HG02759 (cell line): ENCODE data around the gene EXOG.

ENCODE experiments used
- ATAC-seq: cut with Tn5 transposase; IDR thresholded peaks from one replicate; pipeline ENCODE4 v1.9.1; 2021; ENCODE audit warnings: mild to moderate bottlenecking, moderate library complexity; ENCODE audit not compliant: unreplicated experiment

The EXOG gene

DNA sequence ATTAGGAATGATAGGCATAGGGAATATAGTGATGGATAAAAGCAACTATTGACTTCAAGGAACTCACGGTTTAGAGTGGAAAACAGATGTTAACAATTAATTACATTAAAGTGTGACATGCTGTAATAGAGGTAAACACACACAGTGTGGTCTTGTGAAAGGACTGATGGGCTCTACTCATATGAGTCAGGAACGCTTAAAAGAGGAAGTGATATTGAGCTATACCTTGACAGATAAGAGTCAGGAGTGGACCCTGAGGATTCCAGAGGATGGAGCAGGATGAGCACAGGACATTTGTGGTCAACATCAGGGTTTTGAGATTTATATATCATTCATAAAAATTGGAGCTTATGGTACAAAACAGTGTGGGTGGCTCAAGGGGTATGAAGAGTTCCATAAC, 11.0 kb downstream of the EXOG start:
- peak; percentile 96 for ATAC-seq

DNA sequence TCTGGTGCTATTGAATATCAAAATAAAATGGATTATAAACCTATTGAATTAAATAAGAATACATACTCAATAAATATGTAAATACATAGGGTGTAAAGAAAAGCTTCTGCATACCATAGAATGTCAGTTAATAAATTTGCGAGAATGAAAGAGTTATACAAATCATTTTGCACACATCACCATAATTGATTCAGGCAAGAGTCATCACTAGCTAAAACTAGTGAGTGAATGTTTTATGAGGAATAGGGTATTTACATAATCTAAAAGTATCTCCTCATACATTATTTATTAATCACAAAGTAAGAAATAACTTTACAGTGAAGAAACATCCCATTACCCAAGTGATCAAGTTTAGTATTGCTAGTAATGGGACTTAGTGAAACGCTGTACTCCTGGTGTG, 13.6 kb downstream of the EXOG start:
- ATAC-seq = no peak

DNA sequence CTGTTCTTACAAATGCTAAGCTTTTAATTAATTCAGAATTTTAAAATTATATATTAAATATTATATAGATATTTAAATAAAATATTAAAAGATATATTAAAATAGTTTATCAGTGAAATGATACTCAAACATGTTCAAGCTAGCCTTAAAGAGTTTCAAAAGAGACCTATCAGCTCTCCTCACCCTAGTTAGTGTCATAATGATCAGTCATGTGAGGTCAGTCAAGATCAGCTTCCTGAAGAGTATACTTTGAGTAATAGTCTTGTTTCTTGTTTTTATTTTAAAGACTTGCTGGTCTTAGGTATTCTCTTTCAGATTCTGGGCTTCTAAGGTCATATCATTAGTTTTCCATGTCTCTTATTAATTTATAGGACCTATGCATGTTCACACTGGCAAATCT, 14.5 kb downstream of the EXOG start:
- ATAC-seq = no peak

GRCh38 chr3:38511546-38511945, 15.4 kb downstream of the EXOG start:
- no peak for ATAC-seq

DNA sequence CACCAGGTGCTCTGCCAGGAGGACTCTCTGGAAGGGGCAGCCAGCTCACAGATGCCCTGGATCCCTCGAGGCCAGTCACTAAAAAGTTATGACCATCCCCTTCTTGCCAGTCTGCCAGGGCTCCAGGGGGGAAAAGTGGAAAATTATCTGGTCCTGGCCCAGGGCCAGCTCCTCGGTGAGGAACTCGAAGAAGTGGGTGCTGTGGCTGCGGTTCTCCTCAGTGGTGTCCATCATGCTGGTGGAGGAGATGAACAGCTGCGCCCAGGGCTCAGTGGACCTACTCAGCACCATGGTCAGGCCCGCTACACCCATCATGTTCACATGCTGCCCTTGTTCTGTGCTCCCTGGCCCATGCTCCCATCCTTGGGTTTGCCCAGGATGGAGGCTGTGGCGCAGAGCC, 19.2 kb downstream of the EXOG start:
- no peak for ATAC-seq

GRCh38 chr3:38516669-38517068, 20.5 kb downstream of the EXOG start:
- no peak for ATAC-seq

GRCh38 chr3:38519000-38519399, 22.9 kb downstream of the EXOG start:
- ATAC-seq = no peak

DNA sequence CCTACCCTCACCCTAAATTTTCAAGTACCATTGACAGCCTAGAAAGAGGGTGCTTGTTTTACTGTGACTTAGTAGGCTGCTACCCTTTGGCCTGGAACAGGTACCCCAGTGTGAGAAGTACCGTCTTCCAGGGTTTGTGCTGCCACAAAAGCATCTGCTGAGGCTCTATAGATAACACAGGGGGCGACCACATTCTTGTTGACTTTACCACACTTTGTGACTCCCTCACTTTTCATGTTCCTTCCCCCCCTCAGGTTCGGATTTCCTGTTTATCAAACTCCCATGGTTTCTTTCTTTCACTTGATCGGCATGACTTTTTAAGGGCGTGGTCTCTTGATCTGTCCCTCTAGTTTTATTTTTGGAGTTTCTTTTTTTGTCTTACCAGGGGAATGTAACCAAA, 23.5 kb downstream of the EXOG start:
- no peak for ATAC-seq

GRCh38 chr3:38521391-38521987, 25.3 kb downstream of the EXOG start:
- peak; percentile 60 for ATAC-seq

- ATAC-seq = no peak
These were observed 25.9 kb downstream of the EXOG start for GRCh38 chr3:38522002-38522401.

- ATAC-seq = no peak
These were observed 28.1 kb downstream of the EXOG start for GRCh38 chr3:38524141-38524739.

- no peak for ATAC-seq
These were observed 30.7 kb downstream of the EXOG start for GRCh38 chr3:38526792-38527191.

GRCh38 chr3:38528457-38528856, 32.3 kb downstream of the EXOG start:
- ATAC-seq = no peak

DNA sequence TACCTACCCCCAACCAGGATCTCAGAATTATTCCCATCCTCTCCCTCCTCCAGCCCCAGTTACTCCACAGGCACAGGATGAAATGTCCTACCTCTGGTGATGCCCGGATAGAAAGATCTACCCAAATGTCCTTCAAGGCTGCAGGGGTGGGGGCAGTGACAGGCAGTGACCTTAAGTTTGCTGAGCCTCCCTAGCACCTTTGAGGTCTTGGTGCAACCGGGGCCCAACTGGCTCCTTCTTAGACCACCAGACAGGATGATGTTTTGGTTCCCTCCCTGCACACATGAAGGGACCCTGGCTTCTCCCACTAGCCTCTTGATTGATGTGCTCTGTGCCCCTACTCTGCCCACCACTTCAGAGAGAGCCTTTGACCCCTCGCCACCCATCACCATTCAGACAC, 36.4 kb downstream of the EXOG start:
- no peak for ATAC-seq

- ATAC-seq = no peak
These were observed 37.3 kb downstream of the EXOG start for GRCh38 chr3:38533285-38533976.

DNA sequence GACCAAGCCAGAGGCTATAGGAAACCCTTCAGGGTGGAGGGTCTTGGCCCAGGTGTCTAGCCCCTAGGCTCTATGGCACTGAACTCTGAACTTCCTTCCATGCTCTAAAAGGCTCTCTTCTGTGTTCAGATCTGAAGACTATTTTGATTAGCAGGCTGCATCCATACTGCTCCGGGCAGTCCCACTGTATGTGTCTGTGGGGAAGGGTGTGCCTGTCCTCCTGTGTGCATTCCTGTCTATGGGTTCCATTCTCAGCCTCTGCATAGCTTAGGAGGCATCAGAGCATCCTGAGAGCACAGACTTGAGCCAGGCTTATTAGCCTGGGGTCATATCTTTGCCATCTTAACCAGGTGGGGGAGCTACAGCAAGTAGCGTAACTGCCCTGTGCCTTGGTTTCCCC, 38.0 kb downstream of the EXOG start:
- ATAC-seq = no peak

- ATAC-seq = no peak
These were observed 38.5 kb downstream of the EXOG start for GRCh38 chr3:38534604-38535003.

- ATAC-seq = no peak
These were observed 40.5 kb downstream of the EXOG start for GRCh38 chr3:38536671-38537070.

DNA sequence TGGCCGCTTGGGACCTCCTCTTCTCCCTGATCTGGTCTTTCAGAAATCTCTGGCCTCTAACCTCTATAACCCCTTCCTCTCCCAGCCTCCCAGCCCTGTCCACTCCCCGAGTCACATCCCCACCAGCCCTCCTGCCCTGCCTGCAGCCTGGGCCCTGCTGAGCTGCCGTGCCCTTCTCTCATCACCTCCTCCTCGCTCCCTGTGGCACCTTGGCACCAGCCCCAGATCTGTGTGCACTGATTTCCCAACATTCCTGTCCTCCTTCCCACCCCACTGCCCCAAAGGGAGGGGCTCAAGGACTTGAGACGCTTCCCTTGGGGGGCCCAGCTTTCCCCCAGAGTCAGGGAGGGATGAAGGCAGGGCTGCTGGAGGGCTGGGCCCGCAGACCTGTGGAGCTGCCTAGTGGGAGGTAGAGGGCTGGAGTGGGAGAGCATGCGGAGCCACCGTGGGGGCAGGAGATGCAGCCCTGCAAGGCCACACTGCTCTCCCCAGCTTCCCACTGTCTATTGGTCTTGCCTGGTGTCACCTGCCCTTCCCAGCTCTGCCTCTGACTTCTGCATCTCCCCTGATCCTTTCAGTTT, 42.7 kb downstream of the EXOG start:
- ATAC-seq = no peak

DNA sequence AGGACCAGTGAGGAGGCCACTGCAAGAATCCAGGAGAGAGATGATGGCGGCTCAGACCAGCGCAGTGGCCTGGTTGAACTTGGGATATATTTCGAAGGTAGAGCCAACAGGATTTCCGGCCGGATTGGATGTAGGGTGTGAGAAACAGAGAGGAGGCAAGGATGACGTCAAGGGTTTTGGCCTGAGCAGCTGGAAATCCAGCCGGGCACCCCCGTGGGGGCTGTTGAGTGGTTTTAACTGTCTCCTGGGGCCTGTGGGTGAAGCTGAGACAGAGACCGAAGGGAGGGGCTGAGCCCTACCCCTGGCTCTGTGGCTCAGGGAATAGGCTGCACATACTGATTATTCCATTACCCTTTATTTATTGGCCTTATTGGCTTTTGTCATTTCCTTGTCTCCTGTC, 45.7 kb downstream of the EXOG start:
- no peak for ATAC-seq

- no peak for ATAC-seq
These were observed 46.5 kb downstream of the EXOG start for GRCh38 chr3:38542401-38543298.
